ENCODE data around the gene HOXD9. TPM values are rescaled to one million over a fixed set of nuclear protein-coding genes. Genes with fewer than 3 reads are reported as not detected.

HOXD9 gene
- total RNA-seq, 1 donor from 2014 or later, result not detected

DNA sequence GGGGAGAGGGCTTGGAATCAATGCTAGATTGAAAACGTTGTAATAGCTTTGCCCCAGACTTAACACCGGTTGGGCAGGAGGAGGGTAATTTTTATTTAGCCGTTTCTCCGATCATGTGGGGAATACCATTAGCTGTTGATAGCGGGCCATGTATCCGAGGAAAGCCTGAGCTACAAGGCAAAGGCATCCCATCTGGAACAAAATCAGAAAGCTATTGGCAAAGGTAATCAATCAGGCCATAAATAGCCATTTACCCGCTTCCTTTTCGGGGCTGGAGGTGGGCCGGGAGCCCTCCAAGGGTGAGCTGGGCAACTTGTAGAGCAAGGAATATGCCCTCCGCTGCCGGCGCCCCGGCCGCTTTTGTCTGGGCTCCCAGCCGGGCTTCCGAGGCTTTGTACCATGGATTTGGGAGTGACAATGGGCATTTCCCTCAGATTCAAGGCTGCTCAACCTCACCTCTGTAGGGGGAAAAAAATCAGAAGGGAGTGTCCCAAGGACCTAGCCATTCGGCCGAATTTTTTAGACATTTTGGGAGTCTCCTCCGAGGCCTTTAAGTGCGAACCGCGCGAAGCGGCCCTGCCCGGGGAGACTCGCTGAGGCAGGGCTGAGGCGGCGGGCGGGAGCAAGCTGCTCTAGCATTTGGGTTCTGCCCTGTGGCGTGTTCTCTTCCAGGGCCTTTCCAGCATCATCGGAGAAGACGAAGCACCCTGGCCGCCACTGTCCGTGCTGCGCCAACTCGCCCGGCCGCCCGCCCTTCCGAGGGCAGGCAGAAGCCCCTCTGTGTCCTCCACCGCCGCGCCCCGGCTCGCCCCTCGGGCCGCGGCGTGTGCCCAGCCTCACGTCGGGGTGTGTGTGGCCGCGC is 1.1 kb upstream of the HOXD9 start:
- FAIRE-seq, result no peak

GRCh38 chr2:176122052-176122682 is 352 bp upstream of the HOXD9 start:
- DNase-seq (ENCODE audit: low spot score in 2 of 2) (no peak), FAIRE-seq (no peak)

More for the DNA sequence above, 1.1 kb upstream of the HOXD9 start:
- no peak for DNase-seq (ENCODE audit: low spot score in 2 of 2)

DNA sequence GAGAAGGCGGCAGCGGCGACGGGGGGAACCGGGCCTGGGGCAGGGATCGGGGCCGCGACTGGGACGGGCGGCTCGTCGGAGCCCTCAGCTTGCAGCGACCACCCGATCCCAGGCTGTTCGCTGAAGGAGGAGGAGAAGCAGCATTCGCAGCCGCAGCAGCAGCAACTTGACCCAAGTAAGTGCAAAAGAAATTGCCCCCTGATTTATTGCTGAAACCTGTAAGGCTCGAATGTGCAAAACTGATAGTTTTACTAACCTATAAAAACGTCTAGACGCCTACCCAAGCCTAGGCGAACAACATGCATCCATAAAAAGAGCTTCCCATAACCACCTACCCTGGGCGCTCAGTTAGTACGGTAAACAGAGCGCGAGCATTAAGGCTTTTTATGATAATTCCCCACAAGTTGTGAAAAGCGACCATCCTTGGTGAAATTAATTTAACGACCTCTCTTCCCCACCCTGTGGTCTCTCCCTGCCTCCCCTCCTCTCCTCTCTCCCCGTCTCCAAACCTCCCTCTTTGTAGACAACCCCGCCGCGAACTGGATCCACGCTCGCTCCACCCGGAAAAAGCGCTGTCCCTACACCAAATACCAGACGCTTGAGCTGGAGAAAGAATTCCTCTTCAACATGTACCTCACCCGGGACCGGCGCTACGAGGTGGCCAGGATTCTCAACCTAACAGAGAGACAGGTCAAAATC is 1.0 kb downstream of the HOXD9 start:
- FAIRE-seq (no peak), DNase-seq (ENCODE audit: low spot score in 2 of 2) (no peak)

DNA sequence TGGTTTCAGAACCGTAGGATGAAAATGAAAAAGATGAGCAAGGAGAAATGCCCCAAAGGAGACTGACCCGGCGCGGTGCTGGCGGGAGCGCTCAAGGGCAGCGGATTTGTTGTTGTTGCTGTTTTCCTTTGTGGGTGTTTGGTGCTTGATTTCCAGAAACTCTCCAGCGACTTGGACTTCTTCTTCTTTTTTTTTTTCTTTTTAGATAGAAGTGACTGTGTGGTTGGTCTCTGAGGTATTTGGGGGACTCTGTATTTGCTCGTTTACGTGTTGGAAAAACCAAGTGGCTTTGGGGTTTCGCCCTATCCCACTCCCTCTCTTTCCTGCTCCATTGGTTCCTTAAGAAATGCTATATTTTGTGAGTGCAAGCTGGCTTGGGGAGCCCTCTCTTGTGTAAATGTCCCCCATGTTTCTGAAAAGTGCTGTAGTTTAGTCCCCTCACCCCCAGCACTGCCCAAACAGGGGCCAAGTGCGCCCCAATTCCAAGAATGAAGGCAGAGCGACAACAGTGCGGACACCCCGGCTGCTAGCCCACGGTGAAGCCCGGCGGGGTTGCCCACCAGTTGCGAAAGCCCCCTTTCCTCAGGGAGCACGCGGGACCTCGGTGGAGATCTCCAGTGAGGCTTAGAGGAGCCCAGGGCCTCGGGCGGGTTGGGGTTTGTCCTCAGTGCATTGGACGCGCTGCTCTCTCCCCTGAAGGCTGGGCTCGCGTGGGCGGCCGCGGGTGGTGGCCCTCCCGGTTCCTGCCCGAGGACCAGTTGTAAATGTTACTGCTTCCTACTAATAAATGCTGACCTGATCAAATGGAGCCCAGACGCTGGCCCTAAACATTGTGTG is 1.8 kb downstream of the HOXD9 start:
- DNase-seq (ENCODE audit: low spot score in 2 of 2), result no peak
- FAIRE-seq, result no peak

- FAIRE-seq (no peak), DNase-seq (ENCODE audit: low spot score in 2 of 2) (no peak)
These were observed 2.6 kb downstream of the HOXD9 start for GRCh38 chr2:176124947-176125771.

GRCh38 chr2:176125772-176126054 is 3.2 kb downstream of the HOXD9 start:
- no peak for FAIRE-seq

GRCh38 chr2:176126929-176127773 is 4.6 kb downstream of the HOXD9 start:
- peak; percentile 48 for FAIRE-seq
- DNase-seq (ENCODE audit: low spot score in 2 of 2), result peak; percentile 63 to 74

More at GRCh38 chr2:176125772-176126054, 3.2 kb downstream of the HOXD9 start:
- DNase-seq (ENCODE audit: low spot score in 2 of 2), result no peak

- DNase-seq (ENCODE audit: low spot score in 2 of 2) (no peak), FAIRE-seq (no peak)
These were observed 5.2 kb downstream of the HOXD9 start for GRCh38 chr2:176127774-176128072.

GRCh38 chr2:176128172-176128981 is 5.9 kb downstream of the HOXD9 start:
- DNase-seq (ENCODE audit: low spot score in 2 of 2), result no peak
- no peak for FAIRE-seq

DNA sequence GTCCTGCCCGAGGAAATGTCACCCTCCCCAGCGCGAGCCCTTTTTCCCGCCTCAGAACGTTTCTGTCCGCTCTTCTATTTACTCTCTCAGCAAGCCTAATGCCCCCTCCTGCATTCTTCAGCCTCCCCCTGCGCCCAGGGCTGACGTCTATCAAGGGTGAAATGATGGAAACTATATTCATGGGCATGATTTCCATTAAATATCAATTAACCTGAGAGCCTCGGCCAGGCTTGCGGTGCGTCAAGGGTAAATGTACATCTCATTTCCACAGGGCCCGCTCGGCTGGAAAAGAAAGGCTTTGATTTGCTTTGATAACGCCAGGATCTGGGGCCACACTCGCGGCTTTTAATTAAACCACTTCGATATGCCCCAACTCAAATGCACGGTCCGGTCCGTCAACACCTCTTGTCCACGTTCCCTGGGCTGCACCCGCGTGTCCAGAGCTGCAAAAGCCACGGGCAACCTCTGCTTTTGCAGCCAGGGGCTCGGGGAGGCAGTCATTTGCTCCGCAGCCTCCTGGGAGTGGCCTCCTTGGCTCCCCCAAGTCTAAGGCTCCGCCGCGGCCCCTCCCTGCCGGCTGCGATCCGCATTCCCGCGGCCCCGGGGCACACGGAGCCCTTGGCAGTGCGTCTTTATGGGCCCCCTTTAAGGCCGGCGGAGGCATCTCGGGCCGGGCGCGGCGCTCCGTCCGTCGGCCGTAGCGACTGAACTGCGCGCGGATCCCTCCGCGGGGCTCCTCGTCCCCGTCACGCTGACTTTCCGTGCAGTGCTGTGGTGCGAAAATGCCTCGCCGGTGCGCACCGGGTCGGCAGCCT is 6.7 kb downstream of the HOXD9 start, which contains the start of gene HOXD8:
Gene HOXD8 (plus strand): TSS at position 724 of the 815 bp plus-strand sequence. CDS start 662 bp downstream, outside the sequence.
- DNase-seq (ENCODE audit: low spot score in 2 of 2) (no peak), FAIRE-seq (no peak)

DNA sequence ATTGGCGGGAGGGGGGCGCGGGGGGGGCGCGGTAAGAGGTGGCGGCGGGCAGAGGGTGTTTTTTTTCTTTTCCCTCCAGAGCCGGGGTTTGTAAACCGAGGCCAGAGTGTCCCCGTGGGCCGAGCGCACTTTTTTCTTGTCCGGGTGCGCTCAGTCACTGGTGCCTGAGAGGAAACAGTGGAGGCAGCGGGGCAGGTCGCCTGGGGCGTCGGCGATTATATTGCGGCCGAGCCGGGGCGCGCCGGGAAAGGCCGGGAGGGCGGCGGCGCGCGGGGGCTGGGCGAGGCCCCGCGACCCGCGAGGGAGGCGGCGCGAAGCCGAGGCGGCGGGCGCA is 7.3 kb downstream of the HOXD9 start:
- no peak for FAIRE-seq
- no peak for DNase-seq (ENCODE audit: low spot score in 2 of 2)

DNA sequence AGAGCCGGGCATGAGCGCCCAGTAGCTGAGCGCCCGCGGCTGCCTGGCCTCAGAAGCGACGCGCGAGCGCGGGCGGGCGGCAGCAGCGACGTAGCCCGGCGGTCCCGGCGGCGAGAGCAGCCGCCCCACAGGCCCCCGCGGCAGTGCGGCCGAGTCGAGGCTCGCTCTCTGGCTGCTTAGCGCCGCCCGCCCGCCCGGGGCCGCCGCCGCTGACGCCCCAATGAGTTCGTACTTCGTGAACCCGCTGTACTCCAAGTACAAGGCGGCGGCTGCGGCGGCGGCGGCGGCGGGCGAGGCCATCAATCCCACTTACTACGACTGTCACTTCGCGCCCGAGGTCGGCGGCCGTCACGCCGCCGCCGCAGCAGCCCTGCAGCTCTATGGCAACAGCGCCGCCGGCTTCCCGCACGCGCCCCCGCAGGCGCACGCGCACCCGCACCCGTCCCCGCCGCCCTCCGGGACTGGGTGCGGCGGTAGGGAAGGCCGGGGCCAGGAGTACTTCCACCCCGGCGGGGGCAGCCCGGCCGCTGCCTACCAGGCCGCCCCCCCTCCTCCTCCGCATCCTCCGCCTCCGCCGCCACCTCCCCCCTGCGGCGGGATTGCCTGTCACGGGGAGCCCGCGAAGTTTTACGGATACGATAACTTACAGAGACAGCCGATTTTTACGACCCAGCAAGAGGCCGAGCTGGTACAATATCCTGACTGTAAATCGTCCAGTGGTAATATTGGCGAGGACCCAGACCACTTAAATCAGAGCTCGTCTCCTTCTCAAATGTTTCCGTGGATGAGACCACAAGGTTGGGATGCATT is 7.8 kb downstream of the HOXD9 start:
- DNase-seq (ENCODE audit: low spot score in 2 of 2) (no peak), FAIRE-seq (no peak)

DNA sequence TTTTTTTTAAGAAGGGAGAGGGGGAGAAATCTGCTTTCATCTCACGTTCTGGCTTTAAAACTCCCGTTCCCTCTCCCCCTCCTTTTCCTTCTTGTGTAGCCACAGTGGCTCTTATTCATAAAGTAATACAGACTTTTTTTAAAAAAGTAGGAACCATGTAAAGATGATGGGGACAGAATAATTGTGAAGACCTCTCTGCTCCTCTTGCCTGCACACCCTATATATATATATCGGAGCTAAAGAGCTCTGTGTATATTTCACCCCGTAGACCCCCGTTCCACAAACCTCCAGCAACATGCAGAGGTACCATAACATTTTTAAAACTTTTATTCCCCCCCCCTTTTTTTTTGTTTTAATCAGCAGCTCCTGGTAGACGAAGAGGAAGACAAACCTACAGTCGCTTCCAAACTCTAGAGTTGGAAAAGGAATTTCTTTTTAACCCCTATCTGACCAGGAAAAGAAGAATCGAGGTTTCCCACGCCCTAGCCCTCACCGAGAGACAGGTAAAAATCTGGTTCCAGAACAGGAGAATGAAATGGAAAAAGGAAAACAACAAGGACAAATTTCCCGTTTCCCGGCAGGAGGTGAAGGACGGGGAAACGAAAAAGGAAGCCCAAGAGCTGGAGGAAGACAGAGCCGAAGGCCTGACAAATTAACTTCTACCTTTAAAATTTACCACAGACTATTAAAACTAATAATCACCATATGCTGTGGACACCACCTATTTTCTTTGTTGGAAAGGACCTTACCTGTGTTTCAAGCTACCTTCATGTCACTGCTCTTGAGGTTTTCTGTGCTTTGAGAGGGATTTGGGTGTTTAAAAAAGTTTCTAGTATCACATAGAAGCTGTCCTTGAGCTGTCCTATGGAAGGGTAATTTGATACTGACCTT is 8.7 kb downstream of the HOXD9 start:
- no peak for FAIRE-seq
- no peak for DNase-seq (ENCODE audit: low spot score in 2 of 2)

DNA sequence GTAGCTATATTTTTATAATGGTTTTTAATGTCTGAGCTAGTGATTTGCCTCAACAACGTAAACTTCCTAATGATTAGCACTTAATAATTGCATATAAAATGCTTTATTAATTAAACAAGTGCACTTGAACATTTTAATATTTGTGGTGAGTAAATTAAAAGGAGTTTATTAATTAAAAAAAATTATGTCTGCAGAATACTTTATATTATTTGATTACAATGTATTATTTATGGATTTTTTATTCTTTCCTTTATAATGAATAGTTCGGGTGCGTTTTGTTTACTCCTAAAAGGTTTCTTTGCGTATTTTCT is 9.3 kb downstream of the HOXD9 start:
- no peak for FAIRE-seq

More for the DNA sequence above, 9.3 kb downstream of the HOXD9 start:
- DNase-seq (ENCODE audit: low spot score in 2 of 2), result no peak
